Vagina (tissue), 2 donors: ENCODE data around the gene DOCK2.

Experiments used
- CTCF ChIP-seq, 3 experiments: fragments of 450-650 bp in 2 of 3; fragments of 200-600 bp in 1 of 3; sonication (generic) in 1 of 3; IDR thresholded peaks; one replicate each; pipeline ENCODE4 v1.5.1; 2017 to 2019; ENCODE audit warnings: antibody characterized with exemption in 3 of 3, mild to moderate bottlenecking in 2 of 3, moderate library complexity in 2 of 3
- POLR2A ChIP-seq, 2 donors: fragments of 450-650 bp; IDR thresholded peaks; one replicate each; pipeline ENCODE4 v1.6.1; 2017; ENCODE audit warnings: antibody characterized with exemption in 2 of 2, mild to moderate bottlenecking in 2 of 2, moderate library complexity in 2 of 2
- POLR2AphosphoS5 ChIP-seq, 2 donors: sonication (generic); formaldehyde crosslinking; IDR thresholded peaks; one replicate each; pipeline ENCODE4 v1.9.0; 2017; ENCODE audit warnings: antibody characterized with exemption in 2 of 2, mild to moderate bottlenecking in 2 of 2, low read depth in 1 of 2; ENCODE audit not compliant: insufficient read depth in 1 of 2

GRCh38 chr5:169848792-169849191, 211.7 kb downstream of the DOCK2 start:
- TF ChIP-seq CTCF (IDR thresholded peaks at IDR 0.05) = no peak
- no peak for TF ChIP-seq POLR2AphosphoS5 (IDR thresholded peaks at IDR 0.05; ENCODE audit: insufficient read depth in 1 of 2, low read depth in 1 of 2)
- no peak for TF ChIP-seq POLR2A (IDR thresholded peaks at IDR 0.05)
